Subcutaneous adipose tissue (tissue), 4 donors: ENCODE measurements around the gene NDUFB8. TPM values are rescaled to one million over a fixed set of nuclear protein-coding genes. Genes with fewer than 3 reads are reported as not detected.

Experiments used
- CTCF ChIP-seq: fragments of 450-650 bp; IDR thresholded peaks from one replicate; pipeline ENCODE4 v1.5.1; 2016; ENCODE audit warnings: low read depth, mild to moderate bottlenecking, control low read depth, antibody characterized with exemption, moderate library complexity
- total RNA-seq, 4 donors: library from RNA; depleted of rRNA; stranded (reverse); fragments of >200 nt; gene quantifications; one replicate each; pipeline ENCODE4 v1.1.0, GENCODE V29; 2016

The NDUFB8 gene
- total RNA-seq, 4 donors from 2014 or later: 84.9 to 176 (median 135) TPM

- no peak for TF ChIP-seq CTCF
Measured at GRCh38 chr10:100524206-100524605, 5.5 kb downstream of the NDUFB8 start.

- TF ChIP-seq CTCF: no peak
Measured at GRCh38 chr10:100522945-100523344, 6.7 kb downstream of the NDUFB8 start.

DNA sequence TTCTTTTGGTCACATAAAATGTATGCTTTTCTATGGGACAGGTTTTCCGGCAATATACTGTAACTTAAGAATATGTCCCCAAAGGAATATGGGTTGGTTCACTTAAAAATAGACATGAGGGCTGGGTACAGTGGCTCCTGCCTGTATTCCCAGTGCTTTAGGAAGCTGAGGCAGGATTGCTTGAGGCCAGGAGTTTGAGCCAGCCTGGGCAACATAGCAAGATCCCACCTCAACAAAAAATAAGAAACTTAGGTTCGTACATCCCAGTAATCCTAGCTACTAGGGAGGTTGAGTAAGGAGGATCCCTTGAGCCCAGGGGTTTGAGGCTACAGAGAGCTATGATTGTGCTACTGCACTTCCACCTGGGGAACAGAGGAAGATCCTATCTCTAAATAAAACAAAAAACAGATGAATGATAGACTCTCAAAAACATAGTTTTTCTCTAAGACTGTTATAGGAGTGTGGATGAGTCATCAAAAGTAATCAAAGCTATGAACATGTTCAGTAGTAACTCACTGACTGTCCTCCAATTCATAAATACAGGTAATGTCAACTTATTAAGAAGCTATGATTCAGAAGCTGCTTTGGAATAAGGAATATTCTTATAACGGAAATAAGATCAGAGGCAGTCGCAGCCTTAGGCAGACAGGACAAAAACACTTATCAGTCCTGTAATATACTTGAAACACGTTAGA is 7.4 kb downstream of the NDUFB8 start:
- TF ChIP-seq CTCF: no peak

DNA sequence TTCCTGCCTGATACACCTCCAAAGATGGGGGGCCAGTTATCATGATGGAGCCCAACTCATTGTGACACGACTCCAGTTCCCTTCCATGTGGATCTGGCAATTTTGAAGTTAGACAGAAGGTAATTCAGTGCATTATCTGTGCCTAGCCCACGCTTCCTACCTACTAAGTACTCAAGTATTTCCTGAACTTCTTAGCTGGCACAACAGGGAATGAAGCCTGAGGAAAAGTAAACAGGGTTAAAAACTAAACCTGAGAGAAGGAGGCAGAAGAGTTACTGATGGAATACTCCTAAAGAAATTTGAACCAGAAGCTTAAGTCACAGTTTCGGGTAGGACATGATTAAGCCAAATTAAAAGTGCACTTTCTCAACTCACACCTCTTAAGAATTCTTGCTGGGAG is 8.9 kb downstream of the NDUFB8 start:
- no peak for TF ChIP-seq CTCF

DNA sequence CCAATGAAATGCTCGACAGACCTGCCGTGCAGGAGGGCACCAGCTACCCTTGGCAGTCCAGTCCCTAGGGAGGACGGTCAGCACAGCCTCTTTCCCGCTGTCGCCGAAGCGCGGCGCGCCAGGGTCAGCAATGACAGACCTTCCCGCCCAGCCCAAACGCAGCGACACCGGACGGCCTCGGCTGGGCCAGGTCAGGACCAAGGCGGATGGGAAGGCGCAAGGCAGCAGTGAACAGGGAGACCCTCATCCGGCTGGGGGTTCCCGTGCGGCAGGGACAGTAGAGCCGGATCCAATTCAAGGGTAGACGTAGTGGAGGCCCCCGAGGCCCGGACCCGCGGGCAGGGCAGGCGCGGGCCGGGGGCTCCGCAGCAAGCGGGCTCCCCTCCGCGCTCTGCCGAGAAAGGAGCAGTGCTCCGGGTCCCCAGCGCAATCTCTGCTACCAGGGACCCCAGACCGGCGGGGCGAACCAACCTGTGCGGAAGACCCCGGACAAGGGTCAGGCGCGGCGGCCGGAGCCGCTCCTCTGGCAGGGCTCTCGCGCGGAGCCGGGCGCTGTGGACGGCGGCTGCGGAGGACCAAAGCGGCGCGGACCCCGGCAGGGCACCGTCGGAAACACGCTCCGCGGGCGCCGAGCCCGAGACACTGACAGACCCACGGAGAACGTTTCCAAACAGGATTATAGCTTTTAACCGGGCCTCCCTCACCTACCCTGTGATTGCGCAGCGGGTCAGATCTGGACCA is 10.2 kb downstream of the NDUFB8 start, which contains the start of gene SEC31B:
Gene SEC31B, minus strand, starts transcription at position 551 of the 741 bp plus-strand sequence. CDS start 2,909 bp downstream, outside the sequence.
- no peak for TF ChIP-seq CTCF

DNA sequence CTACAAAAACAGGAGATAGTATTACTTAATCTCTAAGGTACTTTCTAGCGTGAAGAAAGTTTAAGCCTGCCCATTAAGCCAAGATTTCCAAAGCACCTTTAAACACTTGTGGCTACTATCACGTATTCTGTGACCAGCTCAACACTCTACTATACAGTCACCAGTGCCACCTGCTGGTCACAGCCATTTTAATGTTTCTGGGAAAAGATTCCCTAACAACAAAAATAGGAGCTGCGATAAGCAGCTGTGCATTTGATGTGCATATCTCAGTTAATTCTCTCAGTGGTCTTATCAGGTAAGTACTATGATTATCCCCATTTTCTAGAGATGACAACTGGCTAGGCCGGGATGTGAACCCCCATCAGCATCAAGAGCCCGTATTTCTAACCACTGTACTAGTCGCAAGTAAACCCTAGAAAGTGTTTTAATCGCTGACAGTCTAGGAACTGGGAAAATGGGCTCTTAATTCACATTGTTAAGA is 10.9 kb downstream of the NDUFB8 start:
- no peak for TF ChIP-seq CTCF

GRCh38 chr10:100516847-100517246 is 12.8 kb downstream of the NDUFB8 start:
- TF ChIP-seq CTCF: no peak
